ENCODE data around the gene PPP1R15B. TPM values are rescaled to one million over a fixed set of nuclear protein-coding genes. Genes with fewer than 3 reads are reported as not detected.

Gene PPP1R15B
- total RNA-seq, 1 experiment from 2014 or later = 45.9 TPM

DNA sequence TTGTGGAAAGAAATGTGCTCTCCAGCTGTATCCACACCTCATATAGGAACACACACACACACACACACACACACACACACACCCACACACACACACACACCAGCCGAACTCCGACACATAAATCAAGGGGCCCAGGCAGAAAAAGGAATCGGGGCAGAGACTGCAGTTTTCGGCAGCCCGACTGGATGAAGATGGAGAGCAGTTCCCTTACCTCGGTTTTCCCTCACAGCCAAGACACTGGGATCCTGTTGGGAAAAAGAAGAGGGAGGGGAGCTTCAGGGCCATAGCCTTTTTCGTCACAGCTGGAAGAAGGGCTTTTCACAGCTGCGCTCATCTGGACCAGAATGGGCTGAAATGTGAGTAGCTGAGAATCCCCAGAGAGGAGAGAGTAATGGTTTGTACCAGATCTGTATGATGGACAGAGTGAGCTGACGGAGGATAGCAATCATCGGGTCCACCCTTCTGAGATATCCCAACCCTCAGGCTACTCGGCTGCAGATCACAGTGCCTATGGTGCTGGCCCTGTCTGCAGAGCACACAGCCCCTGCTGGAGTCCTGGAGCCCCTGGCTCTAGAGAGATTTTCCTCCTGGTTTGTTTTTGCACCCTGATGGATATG lies 45.3 kb upstream of the PPP1R15B start:
- Histone ChIP-seq H3K9me3 (ENCODE audit: control insufficient read depth, low read depth, low read length) (no peaks in the 10 kb centered on the region), H2AK5ac (ENCODE audit: insufficient read length, low read length) (no peak overlapping the region), H3K14ac (ENCODE audit: insufficient read depth, low read length) (no peak overlapping the region), H2BK15ac (ENCODE audit: low read depth, low read length) (no peak overlapping the region), H3K18ac (ENCODE audit: insufficient read length, low read depth, low read length) (no peak overlapping the region), H3K23me2 (ENCODE audit: insufficient read length, low read depth, low read length, poor library complexity, severe bottlenecking) (no peaks in the 10 kb centered on the region), H3K4ac (ENCODE audit: low read depth, low read length) (no peak overlapping the region), H2BK20ac (ENCODE audit: low read depth, low read length, poor library complexity, severe bottlenecking) (no peak overlapping the region), H3K79me2 (ENCODE audit: insufficient read depth, low read length) (no peaks in the 10 kb centered on the region), H3K23ac (ENCODE audit: insufficient read length, low read depth, low read length) (no peak overlapping the region), H2BK5ac (ENCODE audit: insufficient read length, low read length) (no peak overlapping the region), H3K27ac (ENCODE audit: insufficient read length, low read depth, low read length) (no peak overlapping the region), H4K91ac (ENCODE audit: insufficient read length, low read depth, low read length) (no peak overlapping the region), H2BK120ac (ENCODE audit: low read depth, low read length, poor library complexity, severe bottlenecking) (no peak overlapping the region), H3K27me3 (ENCODE audit: insufficient read depth, low read length) (no peaks in the 10 kb centered on the region), H3K9ac (ENCODE audit: extremely low read depth, insufficient read length, low read length) (no peak overlapping the region), H2AFZ (ENCODE audit: low read length) (no peak overlapping the region), H2BK12ac (ENCODE audit: insufficient read length, low read depth, low read length) (no peak overlapping the region), H3K4me2 (ENCODE audit: insufficient read depth, insufficient read length, low read length) (no peak overlapping the region), H3K56ac (ENCODE audit: insufficient read length, low read depth, low read length) (no peak overlapping the region), H4K8ac (replicated peaks; ENCODE audit: insufficient read length, low read depth, low read length) (no peak overlapping the region), H3T11ph (ENCODE audit: low read length) (no peak overlapping the region), H3K4me1 (ENCODE audit: insufficient read depth, low read length) (peaks cover 8% of the 10 kb centered on the region; the same call in 1 of the 2 replicates), H4K5ac (ENCODE audit: insufficient read length, low read depth, low read length) (no peak overlapping the region), H3K79me1 (ENCODE audit: insufficient read depth, low read depth, low read length, poor library complexity, severe bottlenecking) (no peaks in the 10 kb centered on the region), H4K20me1 (ENCODE audit: control insufficient read depth, insufficient read depth, insufficient read length) (no peaks in the 10 kb centered on the region)
- Mint-ChIP-seq H3K27ac (peak overlapping the region in 2 of 3 experiments; percentile 62 to 91; a peak in 3 of 7 replicates), H3K9me3 (no peaks in the 10 kb centered on the region), H3K27me3 (ENCODE audit: low read depth) (no peaks in the 10 kb centered on the region), H3K36me3 (ENCODE audit: insufficient read depth in 1 of 3, low read depth in 3 of 3) (peaks cover 16 to 34% (median 33%) of the 10 kb centered on the region in 3 experiments), H3K4me3 (peak overlapping the region in 1 of 2 experiments; percentile 41; a peak in 2 of 5 replicates), H3K4me1 (peaks cover 45 to 49% of the 10 kb centered on the region in 2 experiments)
- TF ChIP-seq, protein P1, sequence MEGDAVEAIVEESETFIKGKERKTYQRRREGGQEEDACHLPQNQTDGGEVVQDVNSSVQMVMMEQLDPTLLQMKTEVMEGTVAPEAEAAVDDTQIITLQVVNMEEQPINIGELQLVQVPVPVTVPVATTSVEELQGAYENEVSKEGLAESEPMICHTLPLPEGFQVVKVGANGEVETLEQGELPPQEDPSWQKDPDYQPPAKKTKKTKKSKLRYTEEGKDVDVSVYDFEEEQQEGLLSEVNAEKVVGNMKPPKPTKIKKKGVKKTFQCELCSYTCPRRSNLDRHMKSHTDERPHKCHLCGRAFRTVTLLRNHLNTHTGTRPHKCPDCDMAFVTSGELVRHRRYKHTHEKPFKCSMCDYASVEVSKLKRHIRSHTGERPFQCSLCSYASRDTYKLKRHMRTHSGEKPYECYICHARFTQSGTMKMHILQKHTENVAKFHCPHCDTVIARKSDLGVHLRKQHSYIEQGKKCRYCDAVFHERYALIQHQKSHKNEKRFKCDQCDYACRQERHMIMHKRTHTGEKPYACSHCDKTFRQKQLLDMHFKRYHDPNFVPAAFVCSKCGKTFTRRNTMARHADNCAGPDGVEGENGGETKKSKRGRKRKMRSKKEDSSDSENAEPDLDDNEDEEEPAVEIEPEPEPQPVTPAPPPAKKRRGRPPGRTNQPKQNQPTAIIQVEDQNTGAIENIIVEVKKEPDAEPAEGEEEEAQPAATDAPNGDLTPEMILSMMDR (conservative IDR thresholded peaks at IDR 0.05) = no peak
- DNase-seq = no peak
- WGBS (ENCODE audit: extremely low coverage, insufficient read length, low lambda C conversion rate) = no CpG with 5 or more reads among the region's 11 CpGs
